ENCODE measurements around the gene GADD45G.

The GADD45G gene

DNA sequence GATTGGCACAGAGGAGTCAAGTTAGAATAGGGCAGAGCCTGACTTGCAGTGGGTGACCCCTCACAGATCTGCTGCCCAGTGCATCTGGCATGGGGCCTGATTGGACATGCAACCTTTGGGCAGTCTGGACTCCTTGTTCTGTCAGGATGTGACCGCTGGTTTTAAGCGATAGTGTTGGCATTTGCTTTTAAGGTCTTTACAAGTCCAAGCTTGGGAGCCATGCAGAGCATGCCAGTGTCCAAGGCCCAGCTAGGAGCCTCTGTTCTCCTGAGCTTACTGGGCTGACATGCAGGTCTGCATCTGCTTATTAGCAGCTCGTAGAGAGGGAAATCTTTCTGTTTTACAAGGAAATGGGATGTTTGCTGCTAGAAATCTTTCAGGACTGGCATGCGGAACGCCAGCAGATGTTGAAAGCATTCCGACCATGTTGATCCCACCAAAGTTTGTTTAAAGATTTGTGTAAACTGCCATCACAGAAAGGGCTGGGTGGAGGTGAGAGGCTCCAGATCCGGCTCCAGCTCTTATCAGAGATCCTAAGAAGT lies 27.5 kb downstream of the GADD45G start:
- DNase-seq (ENCODE audit: insufficient read length, low spot score), result no peak
- FAIRE-seq, result no peak
- TF ChIP-seq, protein P1, sequence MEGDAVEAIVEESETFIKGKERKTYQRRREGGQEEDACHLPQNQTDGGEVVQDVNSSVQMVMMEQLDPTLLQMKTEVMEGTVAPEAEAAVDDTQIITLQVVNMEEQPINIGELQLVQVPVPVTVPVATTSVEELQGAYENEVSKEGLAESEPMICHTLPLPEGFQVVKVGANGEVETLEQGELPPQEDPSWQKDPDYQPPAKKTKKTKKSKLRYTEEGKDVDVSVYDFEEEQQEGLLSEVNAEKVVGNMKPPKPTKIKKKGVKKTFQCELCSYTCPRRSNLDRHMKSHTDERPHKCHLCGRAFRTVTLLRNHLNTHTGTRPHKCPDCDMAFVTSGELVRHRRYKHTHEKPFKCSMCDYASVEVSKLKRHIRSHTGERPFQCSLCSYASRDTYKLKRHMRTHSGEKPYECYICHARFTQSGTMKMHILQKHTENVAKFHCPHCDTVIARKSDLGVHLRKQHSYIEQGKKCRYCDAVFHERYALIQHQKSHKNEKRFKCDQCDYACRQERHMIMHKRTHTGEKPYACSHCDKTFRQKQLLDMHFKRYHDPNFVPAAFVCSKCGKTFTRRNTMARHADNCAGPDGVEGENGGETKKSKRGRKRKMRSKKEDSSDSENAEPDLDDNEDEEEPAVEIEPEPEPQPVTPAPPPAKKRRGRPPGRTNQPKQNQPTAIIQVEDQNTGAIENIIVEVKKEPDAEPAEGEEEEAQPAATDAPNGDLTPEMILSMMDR (IDR thresholded peaks at IDR 0.05; ENCODE audit: insufficient read depth, missing control alignments), result no peak

DNA sequence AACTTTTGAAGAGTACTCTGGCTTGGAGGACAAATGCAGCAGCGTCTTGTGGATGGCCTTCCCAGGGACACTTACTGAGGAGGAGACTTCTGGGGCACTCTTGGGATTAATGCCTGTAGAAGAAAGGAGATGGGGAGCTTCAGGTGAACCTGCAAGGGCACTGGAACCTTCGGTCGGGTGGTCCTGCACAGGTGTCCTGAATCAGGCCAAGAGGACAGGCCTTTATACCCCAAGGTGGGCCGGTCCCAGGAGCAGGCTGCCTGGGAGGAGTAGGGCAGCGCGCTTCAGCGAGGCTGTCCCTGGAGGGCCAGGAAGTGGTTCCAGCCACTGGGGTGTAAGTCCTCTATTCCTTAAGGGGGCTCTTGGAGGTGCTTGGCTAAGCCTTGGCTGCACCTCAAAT lies 27.9 kb downstream of the GADD45G start:
- TF ChIP-seq, protein P1 (IDR thresholded peaks at IDR 0.05; ENCODE audit: insufficient read depth, missing control alignments), result no peak
- DNase-seq (ENCODE audit: insufficient read length, low spot score), result no peak
- FAIRE-seq, result no peak

DNA sequence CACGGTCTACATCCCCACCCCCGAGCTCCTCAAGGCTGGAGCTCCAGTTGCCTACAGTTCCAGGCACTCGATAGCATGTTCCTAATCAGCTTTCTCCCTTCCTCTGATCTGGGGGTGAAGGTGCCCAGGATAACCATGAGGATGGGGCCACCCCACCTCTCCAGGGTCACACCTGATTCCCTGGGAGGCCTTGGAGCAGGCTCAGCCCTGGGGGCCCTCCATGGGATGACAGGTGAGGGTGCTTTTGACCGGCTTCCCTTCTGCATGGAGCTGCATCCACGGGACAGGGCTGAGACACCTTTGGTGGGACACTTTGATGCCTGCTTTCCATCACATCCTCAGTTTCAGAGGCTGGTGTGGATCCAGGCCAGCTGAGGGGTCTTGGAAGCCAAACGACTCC lies 28.6 kb downstream of the GADD45G start:
- DNase-seq (ENCODE audit: insufficient read length, low spot score) (no peak), FAIRE-seq (no peak)
- TF ChIP-seq, protein P1 (IDR thresholded peaks at IDR 0.05; ENCODE audit: insufficient read depth, missing control alignments), result no peak

DNA sequence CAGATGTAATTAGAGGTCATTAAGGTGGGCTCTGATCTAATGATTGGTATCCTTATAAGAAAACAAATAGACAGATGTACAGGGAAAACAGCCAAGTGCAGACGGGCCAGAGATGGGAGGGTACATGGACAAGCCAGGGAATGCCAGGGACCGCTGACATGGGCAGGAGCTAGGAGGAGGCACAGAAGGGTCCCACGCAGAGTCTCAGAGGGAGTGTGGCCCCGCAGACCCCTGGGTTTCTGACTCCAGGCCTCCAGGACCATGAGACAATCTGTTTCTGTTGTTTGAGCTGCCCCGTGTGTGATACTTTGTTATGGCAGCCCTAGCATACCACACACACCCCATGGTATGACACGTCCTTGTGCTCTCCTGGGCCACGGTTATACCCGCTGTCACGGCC lies 29.1 kb downstream of the GADD45G start:
- FAIRE-seq, result no peak
- TF ChIP-seq, protein P1 (IDR thresholded peaks at IDR 0.05; ENCODE audit: insufficient read depth, missing control alignments), result no peak
- DNase-seq (ENCODE audit: insufficient read length, low spot score), result no peak

DNA sequence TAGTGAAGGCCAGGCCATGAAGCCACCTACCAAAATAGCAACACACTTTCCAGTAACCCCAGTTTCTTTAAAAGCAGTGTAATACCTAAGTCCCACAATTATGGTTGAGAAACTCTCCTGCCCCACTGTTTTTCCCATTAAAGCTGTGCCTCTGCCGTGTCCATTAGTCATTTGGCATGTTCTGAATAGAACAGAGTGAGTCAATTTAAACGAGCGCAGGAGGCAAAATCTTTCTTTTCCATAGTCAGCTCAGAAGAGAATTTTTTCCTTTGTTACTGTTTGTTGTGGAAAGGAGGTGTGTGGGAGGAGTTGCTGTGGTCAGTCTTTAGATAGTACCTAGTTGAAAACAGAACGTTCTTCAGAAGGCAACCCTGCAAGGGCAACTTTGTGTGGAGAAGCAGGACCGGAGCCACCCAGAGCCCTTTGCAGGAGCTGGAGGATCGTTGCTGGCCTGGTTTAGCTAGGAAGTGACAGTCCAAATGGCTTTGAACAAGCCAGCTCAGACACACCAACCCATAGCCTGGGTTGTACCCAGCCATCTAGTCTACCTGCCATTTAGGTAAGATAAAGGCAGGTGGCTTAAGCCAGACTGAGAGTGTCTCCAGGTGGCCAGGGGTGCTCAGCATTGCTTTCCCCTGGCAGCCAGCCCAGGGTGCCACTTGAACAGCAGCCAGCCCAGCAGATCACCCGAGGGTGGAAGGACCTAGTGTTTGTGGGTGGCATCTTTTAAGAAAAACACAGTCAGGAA lies 30.4 kb downstream of the GADD45G start:
- DNase-seq (ENCODE audit: insufficient read length, low spot score) (no peak), FAIRE-seq (no peak)
- TF ChIP-seq, protein P1 (IDR thresholded peaks at IDR 0.05; ENCODE audit: insufficient read depth, missing control alignments), result no peak

DNA sequence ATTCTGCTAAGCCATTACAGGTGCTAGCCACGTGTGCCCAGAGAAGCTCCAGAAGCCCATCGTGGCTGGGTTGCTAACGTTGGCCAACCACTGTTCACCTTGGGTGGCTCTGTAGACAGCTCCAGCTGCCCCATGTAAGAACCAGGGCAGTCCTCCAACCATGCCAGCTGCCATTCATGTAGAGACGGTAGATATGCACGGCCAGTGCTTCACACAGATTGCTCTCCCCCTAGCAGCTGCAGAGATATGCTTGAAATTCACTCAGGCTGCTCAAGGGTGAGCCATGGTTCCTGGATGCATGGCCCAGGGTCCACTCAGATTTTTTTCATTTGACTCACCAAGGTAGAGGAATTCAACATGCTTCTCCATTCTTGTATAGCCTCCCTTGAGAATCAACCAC lies 31.0 kb downstream of the GADD45G start:
- TF ChIP-seq, protein P1 (IDR thresholded peaks at IDR 0.05; ENCODE audit: insufficient read depth, missing control alignments), result no peak
- FAIRE-seq (no peak), DNase-seq (ENCODE audit: insufficient read length, low spot score) (no peak)

DNA sequence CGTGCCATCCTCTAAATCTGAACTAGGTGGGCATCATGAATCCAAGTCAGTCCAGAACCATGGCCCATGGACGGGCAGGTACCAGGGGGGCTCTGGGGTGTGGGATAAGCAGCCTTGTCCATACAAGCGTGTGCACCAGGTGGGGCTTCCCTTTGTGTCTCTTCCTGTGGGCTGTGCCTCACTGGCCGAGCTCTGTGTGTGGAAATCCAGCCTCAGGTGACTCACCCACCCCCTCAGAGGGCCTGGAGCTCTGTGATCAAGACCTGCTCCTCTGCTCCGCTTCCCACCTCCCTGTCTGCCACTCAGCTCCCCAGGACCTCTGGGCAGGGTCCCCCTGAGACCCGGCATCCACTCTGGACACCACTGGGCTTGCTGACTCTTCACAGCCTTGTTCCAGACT lies 33.0 kb downstream of the GADD45G start:
- TF ChIP-seq, protein P1 (IDR thresholded peaks at IDR 0.05; ENCODE audit: insufficient read depth, missing control alignments), result no peak
- FAIRE-seq, result no peak
- DNase-seq (ENCODE audit: insufficient read length, low spot score), result no peak

All from D721Med (cell line).